Glutamatergic neuron (in vitro differentiated cells): Measurements from ENCODE around the gene CATSPER3. TPM values are rescaled to one million over a fixed set of nuclear protein-coding genes. Genes with fewer than 3 reads are reported as not detected.

Source experiments
- DNase-seq: peaks from one replicate; pipeline ENCODE4 v3.0.0; 2022
- H3K27ac Mint-ChIP-seq: one replicate; pipeline ENCODE4 v1.8.0; 2020; ENCODE audit warnings: mild to moderate bottlenecking, mixed read lengths, inconsistent platforms; ENCODE audit not compliant: unreplicated experiment
- H3K27me3 Mint-ChIP-seq: one replicate; pipeline ENCODE4 v1.8.0; 2020; ENCODE audit warnings: mild to moderate bottlenecking, moderate library complexity, mixed read lengths, inconsistent platforms; ENCODE audit not compliant: unreplicated experiment
- H3K36me3 Mint-ChIP-seq: one replicate; pipeline ENCODE4 v1.8.0; 2020; ENCODE audit warnings: mild to moderate bottlenecking, mixed read lengths, inconsistent platforms; ENCODE audit not compliant: unreplicated experiment
- H3K4me1 Mint-ChIP-seq: one replicate; pipeline ENCODE4 v1.8.0; 2020; ENCODE audit warnings: mild to moderate bottlenecking, low read depth, mixed read lengths, inconsistent platforms; ENCODE audit not compliant: unreplicated experiment
- H3K4me3 Mint-ChIP-seq: one replicate; pipeline ENCODE4 v1.8.0; 2020; ENCODE audit warnings: mild to moderate bottlenecking, mixed read lengths, inconsistent platforms; ENCODE audit not compliant: unreplicated experiment
- H3K9me3 Mint-ChIP-seq: one replicate; pipeline ENCODE4 v1.8.0; 2020; ENCODE audit warnings: mild to moderate bottlenecking, moderate library complexity, mixed read lengths, inconsistent platforms; ENCODE audit not compliant: unreplicated experiment
- CTCF ChIP-seq: fragments of 200-600 bp; sonication (generic); IDR thresholded peaks from one replicate; pipeline ENCODE4 v1.5.0; 2021; ENCODE audit not compliant: partially characterized antibody, unreplicated experiment
- total RNA-seq: library from RNA; stranded (reverse); fragmentation: NEBNext Ultra II Directional; extraction: Animal tissue kit (Norgen Biotek cat#: 25700); gene quantifications from one replicate; pipeline ENCODE4 v1.2.1, GENCODE V29; 2021; ENCODE audit not compliant: unreplicated experiment

Gene CATSPER3
- total RNA-seq, 1 donor from 2014 or later: 0.54 TPM

GRCh38 chr5:134958755-134959154 is 9.0 kb upstream of the CATSPER3 start:
- H3K27ac Mint-ChIP-seq: no peak overlapping the region
- H3K27me3 Mint-ChIP-seq: no peaks in the 10 kb centered on the region
- H3K36me3 Mint-ChIP-seq: peaks cover 9% of the 10 kb centered on the region
- peaks cover 2% of the 10 kb centered on the region for H3K4me1 Mint-ChIP-seq
- H3K4me3 Mint-ChIP-seq: no peak overlapping the region
- no peak for TF ChIP-seq CTCF
- no peak for DNase-seq
- no peaks in the 10 kb centered on the region for H3K9me3 Mint-ChIP-seq

- H3K36me3 Mint-ChIP-seq: no peaks in the 10 kb centered on the region
- H3K27me3 Mint-ChIP-seq: peaks cover 7% of the 10 kb centered on the region
- peaks cover 20% of the 10 kb centered on the region for H3K4me1 Mint-ChIP-seq
- H3K27ac Mint-ChIP-seq: no peak overlapping the region
- DNase-seq: no peak
- H3K4me3 Mint-ChIP-seq: no peak overlapping the region
- TF ChIP-seq CTCF: no peak
- peaks cover 4% of the 10 kb centered on the region for H3K9me3 Mint-ChIP-seq
Observed at GRCh38 chr5:134963098-134963497, 4.6 kb upstream of the CATSPER3 start.

- peaks cover 4% of the 10 kb centered on the region for H3K9me3 Mint-ChIP-seq
- no peak for DNase-seq
- H3K36me3 Mint-ChIP-seq: no peaks in the 10 kb centered on the region
- H3K4me1 Mint-ChIP-seq: peaks cover 20% of the 10 kb centered on the region
- no peak overlapping the region for H3K4me3 Mint-ChIP-seq
- H3K27ac Mint-ChIP-seq: no peak overlapping the region
- peaks cover 7% of the 10 kb centered on the region for H3K27me3 Mint-ChIP-seq
- no peak for TF ChIP-seq CTCF
Observed at GRCh38 chr5:134964359-134965270, 3.1 kb upstream of the CATSPER3 start.

- peaks cover 7% of the 10 kb centered on the region for H3K27me3 Mint-ChIP-seq
- TF ChIP-seq CTCF: no peak
- H3K27ac Mint-ChIP-seq: no peak overlapping the region
- H3K4me1 Mint-ChIP-seq: peaks cover 20% of the 10 kb centered on the region
- peaks cover 4% of the 10 kb centered on the region for H3K9me3 Mint-ChIP-seq
- H3K4me3 Mint-ChIP-seq: no peak overlapping the region
- no peak for DNase-seq
- H3K36me3 Mint-ChIP-seq: no peaks in the 10 kb centered on the region
Observed at GRCh38 chr5:134965271-134965825, 2.4 kb upstream of the CATSPER3 start.

- no peak overlapping the region for H3K4me3 Mint-ChIP-seq
- H3K4me1 Mint-ChIP-seq: peaks cover 20% of the 10 kb centered on the region
- H3K27ac Mint-ChIP-seq: no peak overlapping the region
- TF ChIP-seq CTCF: no peak
- no peak for DNase-seq
- H3K9me3 Mint-ChIP-seq: peaks cover 4% of the 10 kb centered on the region
- H3K27me3 Mint-ChIP-seq: peaks cover 7% of the 10 kb centered on the region
- no peaks in the 10 kb centered on the region for H3K36me3 Mint-ChIP-seq
Observed at GRCh38 chr5:134968055-134968454, 348 bp downstream of the CATSPER3 start.
